Mucosa of stomach (tissue), 1 donor: ENCODE measurements around the gene CHAMP1.

Experiments used
- H3K27me3 ChIP-seq: one replicate; pipeline ENCODE4 v1.7.0; 2013; ENCODE audit warnings: mild to moderate bottlenecking, low read length; ENCODE audit not compliant: control insufficient read depth, insufficient read depth
- H3K36me3 ChIP-seq: one replicate; pipeline ENCODE4 v1.7.0; 2013; ENCODE audit warnings: low read length; ENCODE audit not compliant: control insufficient read depth, insufficient read depth
- H3K4me1 ChIP-seq: one replicate; pipeline ENCODE4 v1.7.0; 2013; ENCODE audit warnings: mild to moderate bottlenecking, low read length; ENCODE audit not compliant: control insufficient read depth, insufficient read depth
- H3K4me3 ChIP-seq: one replicate; pipeline ENCODE4 v1.7.0; 2013; ENCODE audit warnings: low read length
- H3K9ac ChIP-seq: one replicate; pipeline ENCODE4 v1.7.0; 2013; ENCODE audit warnings: mild to moderate bottlenecking, low read length, moderate library complexity
- H3K9me3 ChIP-seq: one replicate; pipeline ENCODE4 v1.7.0; 2013; ENCODE audit warnings: mild to moderate bottlenecking, low read length, moderate library complexity; ENCODE audit not compliant: control insufficient read depth
- donor health status: Pancreatic carcinoma.

CHAMP1 gene, protein sequence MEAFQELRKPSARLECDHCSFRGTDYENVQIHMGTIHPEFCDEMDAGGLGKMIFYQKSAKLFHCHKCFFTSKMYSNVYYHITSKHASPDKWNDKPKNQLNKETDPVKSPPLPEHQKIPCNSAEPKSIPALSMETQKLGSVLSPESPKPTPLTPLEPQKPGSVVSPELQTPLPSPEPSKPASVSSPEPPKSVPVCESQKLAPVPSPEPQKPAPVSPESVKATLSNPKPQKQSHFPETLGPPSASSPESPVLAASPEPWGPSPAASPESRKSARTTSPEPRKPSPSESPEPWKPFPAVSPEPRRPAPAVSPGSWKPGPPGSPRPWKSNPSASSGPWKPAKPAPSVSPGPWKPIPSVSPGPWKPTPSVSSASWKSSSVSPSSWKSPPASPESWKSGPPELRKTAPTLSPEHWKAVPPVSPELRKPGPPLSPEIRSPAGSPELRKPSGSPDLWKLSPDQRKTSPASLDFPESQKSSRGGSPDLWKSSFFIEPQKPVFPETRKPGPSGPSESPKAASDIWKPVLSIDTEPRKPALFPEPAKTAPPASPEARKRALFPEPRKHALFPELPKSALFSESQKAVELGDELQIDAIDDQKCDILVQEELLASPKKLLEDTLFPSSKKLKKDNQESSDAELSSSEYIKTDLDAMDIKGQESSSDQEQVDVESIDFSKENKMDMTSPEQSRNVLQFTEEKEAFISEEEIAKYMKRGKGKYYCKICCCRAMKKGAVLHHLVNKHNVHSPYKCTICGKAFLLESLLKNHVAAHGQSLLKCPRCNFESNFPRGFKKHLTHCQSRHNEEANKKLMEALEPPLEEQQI

DNA sequence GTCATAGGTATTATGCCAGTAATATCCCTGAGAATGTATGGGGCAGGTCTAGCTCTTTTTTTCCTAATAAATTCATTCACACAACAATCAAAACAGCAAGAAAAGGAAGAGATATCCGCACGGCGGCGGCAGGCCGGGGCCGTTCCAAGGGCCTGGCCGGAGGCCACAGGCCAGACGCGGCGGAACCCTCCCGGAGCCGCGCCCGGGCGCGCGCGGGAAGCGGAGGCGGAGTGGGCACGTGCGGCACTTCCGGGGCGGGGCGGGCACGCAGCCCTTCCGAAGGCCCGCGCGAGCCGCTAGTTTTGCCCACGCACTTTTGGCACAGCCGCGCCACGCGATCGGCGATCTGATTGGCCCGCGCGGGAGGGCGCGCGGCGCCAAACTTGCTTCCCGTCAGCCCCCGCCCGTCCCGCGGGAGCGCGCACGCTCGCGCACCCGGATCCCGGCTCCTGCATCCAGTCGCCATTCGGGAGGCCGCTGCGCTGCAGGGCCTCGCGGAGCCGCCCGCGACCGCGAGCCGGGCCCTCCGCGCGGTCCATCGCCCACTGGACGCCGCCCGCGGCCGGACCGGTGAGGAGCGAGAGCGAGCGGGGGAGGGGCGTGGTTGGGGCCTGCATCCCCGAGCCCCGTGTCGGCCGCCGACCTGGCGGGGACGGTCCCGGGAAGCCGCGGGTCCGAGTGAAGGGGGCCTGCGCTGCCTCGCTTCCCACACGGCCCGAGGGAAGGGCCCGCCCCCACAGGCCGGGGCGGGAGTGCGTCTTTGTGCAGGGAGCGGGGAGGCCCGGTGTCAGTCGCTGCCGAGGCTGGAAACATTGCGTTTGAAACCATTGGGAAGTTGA lies at the start of gene CHAMP1:
Gene CHAMP1 (plus strand): TSS at position 430 of the 839 bp plus-strand sequence. CDS start 9,340 bp downstream, outside the sequence.
- H3K4me1 ChIP-seq, result peaks cover 17% of the 10 kb centered on the region
- no peaks in the 10 kb centered on the region for H3K27me3 ChIP-seq
- peak within 1 kb of the TSS; percentile 51 for H3K4me3 ChIP-seq
- no peaks in the 10 kb centered on the region for H3K36me3 ChIP-seq
- peak within 1 kb of the TSS; percentile 83 for H3K9ac ChIP-seq
- H3K9me3 ChIP-seq, result no peaks in the 10 kb centered on the region

- peaks cover 5% of the 10 kb centered on the region for H3K36me3 ChIP-seq
Observed at GRCh38 chr13:114264886-114265611, 49.3 kb upstream of the CHAMP1 start.

DNA sequence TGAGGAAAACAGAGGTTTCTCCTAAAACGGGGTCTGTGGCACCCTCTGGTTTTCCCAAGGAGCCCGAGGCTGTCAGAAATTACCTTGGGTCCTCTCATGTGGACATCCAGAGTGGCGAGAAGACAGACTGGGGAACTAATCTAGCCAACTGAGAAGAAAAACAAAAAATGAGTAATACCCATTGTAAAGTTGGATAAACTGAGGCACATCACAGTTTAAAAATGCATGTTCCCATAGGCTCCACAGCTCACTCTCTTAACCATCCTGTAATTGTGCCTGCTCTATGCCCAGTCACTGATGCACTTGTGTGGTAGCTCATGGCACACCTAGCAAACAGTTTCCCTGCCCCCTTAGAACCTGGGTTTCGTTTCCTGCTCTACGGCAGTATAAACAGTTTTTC lies 48.1 kb upstream of the CHAMP1 start:
- Histone ChIP-seq H3K27me3 (no peaks in the 10 kb centered on the region), H3K9me3 (no peaks in the 10 kb centered on the region), H3K4me1 (no peaks in the 10 kb centered on the region), H3K36me3 (peaks cover 5% of the 10 kb centered on the region), H3K9ac (no peak overlapping the region), H3K4me3 (no peak overlapping the region)

More at GRCh38 chr13:114264886-114265611, 49.3 kb upstream of the CHAMP1 start:
- no peak overlapping the region for H3K9ac ChIP-seq
- no peak overlapping the region for H3K4me3 ChIP-seq
- no peaks in the 10 kb centered on the region for H3K4me1 ChIP-seq
- no peaks in the 10 kb centered on the region for H3K9me3 ChIP-seq
- no peaks in the 10 kb centered on the region for H3K27me3 ChIP-seq

DNA sequence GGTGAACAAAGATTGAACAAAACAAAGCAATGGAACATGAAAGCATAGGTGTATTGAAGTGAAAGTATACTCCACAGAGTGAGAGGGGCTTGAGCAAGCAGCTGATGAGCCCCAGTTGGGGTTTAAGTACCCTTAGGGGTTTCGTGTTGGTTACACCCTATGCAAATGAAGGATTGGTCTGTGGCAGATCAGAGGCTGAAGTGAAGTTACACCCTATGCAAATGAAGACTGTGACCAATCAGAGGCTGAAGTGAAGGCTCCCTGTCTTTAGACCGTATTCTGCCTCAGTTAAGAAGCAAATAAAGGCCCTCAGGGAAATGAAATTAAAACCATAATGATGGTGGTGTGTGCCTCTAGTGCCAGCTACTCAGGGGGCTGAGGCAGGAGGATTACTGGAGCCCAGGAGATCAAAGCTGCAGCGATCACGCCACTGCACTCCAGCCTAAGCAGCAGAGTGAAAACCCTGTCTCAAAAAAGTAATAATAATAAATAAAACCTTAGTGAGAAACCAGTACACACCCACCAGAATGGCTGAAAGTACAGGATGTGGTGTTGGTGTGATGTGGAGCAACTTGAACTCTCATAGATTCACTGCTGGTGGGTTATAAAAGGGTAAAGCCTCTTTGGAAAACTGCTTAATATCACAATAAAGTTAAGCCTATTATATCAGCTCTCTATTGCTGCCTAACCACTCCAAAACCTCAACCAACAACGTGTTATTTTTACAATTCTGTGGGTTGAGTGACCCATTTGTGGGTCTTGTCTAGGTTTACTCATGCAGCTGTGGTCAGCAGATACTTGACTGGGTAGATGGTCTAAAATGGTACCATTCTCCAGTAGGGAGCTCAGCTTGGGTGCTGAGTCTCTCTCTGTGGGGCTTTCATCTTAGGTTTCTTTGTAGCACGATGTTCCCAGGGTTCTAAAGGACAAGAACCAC lies 45.7 kb upstream of the CHAMP1 start:
- Histone ChIP-seq H3K9ac (no peak overlapping the region), H3K9me3 (no peaks in the 10 kb centered on the region), H3K36me3 (no peaks in the 10 kb centered on the region), H3K4me3 (no peak overlapping the region), H3K4me1 (no peaks in the 10 kb centered on the region), H3K27me3 (no peaks in the 10 kb centered on the region)

- Histone ChIP-seq H3K4me1 (no peaks in the 10 kb centered on the region), H3K36me3 (no peaks in the 10 kb centered on the region), H3K4me3 (no peak overlapping the region), H3K9me3 (no peaks in the 10 kb centered on the region), H3K27me3 (no peaks in the 10 kb centered on the region), H3K9ac (no peak overlapping the region)
Observed at GRCh38 chr13:114269281-114269770, 45.0 kb upstream of the CHAMP1 start.

DNA sequence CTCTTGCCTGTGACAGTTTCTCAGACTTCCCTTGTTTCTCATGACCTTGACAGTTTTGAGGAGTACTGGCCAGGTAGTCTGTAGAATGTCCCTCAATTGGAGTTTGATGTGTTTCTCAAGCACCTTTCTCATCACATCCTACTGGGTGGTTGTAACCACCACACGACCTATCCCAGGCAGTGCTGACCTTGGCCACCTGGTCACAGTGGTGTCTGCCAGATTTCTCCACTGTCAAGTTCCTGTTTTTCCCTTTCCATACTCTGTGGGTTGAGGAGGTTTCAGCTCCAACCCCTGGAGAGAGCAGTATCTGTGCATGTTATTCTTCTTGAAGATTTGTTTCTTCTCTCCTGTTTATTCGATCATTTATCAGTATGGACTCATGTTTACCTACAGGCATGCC lies 41.3 kb upstream of the CHAMP1 start:
- no peaks in the 10 kb centered on the region for H3K9me3 ChIP-seq
- H3K36me3 ChIP-seq, result no peaks in the 10 kb centered on the region
- no peaks in the 10 kb centered on the region for H3K4me1 ChIP-seq
- no peak overlapping the region for H3K9ac ChIP-seq
- no peaks in the 10 kb centered on the region for H3K27me3 ChIP-seq
- H3K4me3 ChIP-seq, result no peak overlapping the region

DNA sequence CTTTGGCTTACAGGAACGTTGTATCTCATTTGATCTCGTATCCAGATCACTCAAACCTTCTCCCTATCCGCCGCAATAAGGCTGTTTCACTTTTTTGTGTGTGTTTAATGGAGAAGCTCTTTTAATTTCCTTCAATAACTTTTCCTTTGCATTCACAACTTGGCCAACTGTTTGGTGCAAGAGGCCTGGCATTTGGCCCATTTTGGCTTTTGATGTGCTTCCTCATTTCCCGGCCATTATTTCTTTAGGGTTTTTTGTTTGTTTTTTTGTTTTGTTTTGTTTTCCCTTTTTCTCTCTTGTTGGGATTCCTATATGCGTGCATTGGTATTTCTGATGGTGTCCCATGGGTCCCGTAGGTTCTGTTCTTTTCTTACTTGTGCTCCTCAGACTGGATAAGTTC lies 39.0 kb upstream of the CHAMP1 start:
- H3K27me3 ChIP-seq, result no peaks in the 10 kb centered on the region
- no peaks in the 10 kb centered on the region for H3K4me1 ChIP-seq
- no peaks in the 10 kb centered on the region for H3K36me3 ChIP-seq
- H3K4me3 ChIP-seq, result no peak overlapping the region
- H3K9me3 ChIP-seq, result no peaks in the 10 kb centered on the region
- H3K9ac ChIP-seq, result no peak overlapping the region

DNA sequence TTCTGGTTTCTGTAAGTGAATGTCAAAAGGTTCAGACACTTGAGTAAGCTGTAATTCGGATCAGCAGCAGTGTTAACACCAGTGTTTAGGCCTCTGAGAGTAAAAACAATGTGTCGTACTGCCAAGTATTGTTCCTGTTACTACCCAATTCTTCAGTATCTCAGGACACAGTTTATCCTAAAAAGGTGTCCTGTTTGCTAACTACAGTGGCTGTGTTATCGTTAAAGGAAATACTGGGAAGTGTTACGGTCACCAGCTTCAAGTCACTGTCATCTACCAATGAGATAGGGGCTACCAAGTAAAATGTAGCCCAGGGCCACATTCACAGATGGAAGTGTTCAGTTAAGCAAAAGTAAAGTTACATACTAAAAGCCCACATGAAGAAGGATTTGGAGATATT lies 35.2 kb upstream of the CHAMP1 start:
- Histone ChIP-seq H3K36me3 (no peaks in the 10 kb centered on the region), H3K4me3 (no peak overlapping the region), H3K27me3 (no peaks in the 10 kb centered on the region), H3K4me1 (no peaks in the 10 kb centered on the region), H3K9ac (no peak overlapping the region), H3K9me3 (no peaks in the 10 kb centered on the region)

DNA sequence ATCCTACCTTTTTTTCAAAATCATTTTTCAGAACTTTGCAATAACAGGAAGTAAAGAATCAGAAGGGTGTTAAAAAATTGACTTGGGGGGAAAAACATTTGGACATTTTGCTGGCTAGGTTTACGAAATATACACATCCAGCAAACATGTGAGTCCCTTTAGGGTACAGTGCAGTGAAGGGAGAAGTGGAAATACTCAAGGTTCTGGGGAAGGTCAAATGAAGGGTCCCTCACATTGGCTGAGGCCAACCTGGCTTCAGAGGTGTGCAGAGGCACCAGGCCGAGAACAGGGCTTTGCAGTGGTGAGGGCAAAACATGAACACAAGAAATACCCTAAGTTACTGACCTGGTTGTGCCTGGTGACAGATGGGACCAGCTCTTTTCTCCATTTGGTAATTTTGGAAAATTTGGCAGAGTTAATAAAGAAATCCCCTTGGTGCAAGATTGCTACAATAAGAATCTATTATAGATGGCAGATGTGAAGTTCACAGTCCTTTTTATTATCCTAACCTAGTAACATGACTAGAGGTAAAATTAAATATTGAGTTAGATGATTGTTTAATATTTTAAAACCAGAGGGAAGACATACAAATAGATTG lies 34.4 kb upstream of the CHAMP1 start:
- H3K9me3 ChIP-seq, result no peaks in the 10 kb centered on the region
- no peaks in the 10 kb centered on the region for H3K27me3 ChIP-seq
- H3K4me3 ChIP-seq, result no peak overlapping the region
- H3K9ac ChIP-seq, result no peak overlapping the region
- no peaks in the 10 kb centered on the region for H3K4me1 ChIP-seq
- H3K36me3 ChIP-seq, result no peaks in the 10 kb centered on the region

GRCh38 chr13:114281351-114282040 lies 32.8 kb upstream of the CHAMP1 start, which contains the start of gene UPF3A:
TSS of gene UPF3A (plus strand) at chr13:114281601. CDS start at chr13:114281640, 39 bp downstream.
- Histone ChIP-seq H3K4me1 (no peaks in the 10 kb centered on the region), H3K9ac (peak within 1 kb of the TSS; percentile 90), H3K36me3 (no peaks in the 10 kb centered on the region), H3K27me3 (no peaks in the 10 kb centered on the region), H3K9me3 (no peaks in the 10 kb centered on the region), H3K4me3 (peak within 1 kb of the TSS; percentile 77)
